ENCODE data around the gene GNRH2. TPM values are rescaled to one million over a fixed set of nuclear protein-coding genes. Genes with fewer than 3 reads are reported as not detected.
"Not testable (repeated sequence)": the region's sequence is repeated elsewhere in the genome, so short reads cannot be mapped to it uniquely, and the experiment has no call there.

GNRH2 gene
- total and polyA plus RNA-seq, 10 of the 15 experiments (the other 5 are each of a cell fraction or from before 2014, with no cell fraction given), result 0.12 to 0.85 (median 0.31) TPM; not detected in 7

- POLR2A ChIA-PET, result no interaction called here
- no TSS peak for BruUV-seq (replicated peaks)
- Histone ChIP-seq H3K79me2 (ENCODE audit: control insufficient read depth, insufficient read depth, low read length) (no peaks in the 10 kb centered on the region), H3K9ac (ENCODE audit: control insufficient read depth, insufficient read depth, low read length) (no peak overlapping the region), H3K9me3 (replicated peaks; ENCODE audit: control insufficient read depth, insufficient read depth, low read length) (no peaks in the 10 kb centered on the region), H3K27ac (ENCODE audit: control insufficient read depth, insufficient read depth) (no peak overlapping the region), H3K27me3 (replicated peaks in 1 of 2; ENCODE audit: control insufficient read depth in 2 of 2, insufficient read depth in 2 of 2, low read length in 1 of 2) (no peaks in the 10 kb centered on the region), H3K36me3 (ENCODE audit: control insufficient read depth in 2 of 2, insufficient read depth in 2 of 2, low read length in 1 of 2) (peaks cover 10 to 29% of the 10 kb centered on the region in 2 experiments), H3K4me1 (ENCODE audit: control insufficient read depth, insufficient read depth, low read length) (no peaks in the 10 kb centered on the region), H3K4me2 (ENCODE audit: control insufficient read depth, insufficient read depth) (no peak overlapping the region), H3K4me3 (no peak overlapping the region), H4K20me1 (ENCODE audit: control insufficient read depth, insufficient read depth) (no peaks in the 10 kb centered on the region), H2AFZ (ENCODE audit: control insufficient read depth, low read depth, low read length) (no peak overlapping the region)
- RAD21 ChIA-PET (ENCODE audit: unreplicated experiment), result no interaction called here
- FAIRE-seq (no peak), DNase-seq (ENCODE audit: low read depth, low spot score) (no peak), ATAC-seq (no peak; the same call in 2 of the 3 replicates)
- WGBS (ENCODE audit: insufficient coverage, insufficient replicate concordance, low lambda C conversion rate, missing lambda C conversion rate), result 97% methylated on average over 5 of the region's 5 CpGs
- SMC1A ChIA-PET (ENCODE audit: uncharacterized antibody, unreplicated experiment), result no interaction called here
- TF ChIP-seq CBX5 (IDR thresholded peaks at IDR 0.05; ENCODE audit: low read depth) (no peak), ZSCAN29 (IDR thresholded peaks at IDR 0.05) (no peak), RB1 (IDR thresholded peaks at IDR 0.05; ENCODE audit: borderline replicate concordance) (no peak), GATAD2B (conservative IDR thresholded peaks at IDR 0.05; ENCODE audit: low read depth) (no peak), SREBF2 (IDR thresholded peaks at IDR 0.05; ENCODE audit: low read length) (no peak), HCFC1 (IDR thresholded peaks at IDR 0.05; ENCODE audit: low read length) (no peak), MXI1 (IDR thresholded peaks at IDR 0.05; ENCODE audit: low read depth, low read length) (no peak), SMC3 (IDR thresholded peaks at IDR 0.05; ENCODE audit: borderline replicate concordance, low read length) (no peak), POLR2AphosphoS5 (IDR thresholded peaks at IDR 0.05; ENCODE audit: low read length) (no peak), YBX1 (IDR thresholded peaks at IDR 0.05) (no peak), CBFB (IDR thresholded peaks at IDR 0.05; ENCODE audit: low read depth) (no peak)
- TF ChIP-seq, protein P1, sequence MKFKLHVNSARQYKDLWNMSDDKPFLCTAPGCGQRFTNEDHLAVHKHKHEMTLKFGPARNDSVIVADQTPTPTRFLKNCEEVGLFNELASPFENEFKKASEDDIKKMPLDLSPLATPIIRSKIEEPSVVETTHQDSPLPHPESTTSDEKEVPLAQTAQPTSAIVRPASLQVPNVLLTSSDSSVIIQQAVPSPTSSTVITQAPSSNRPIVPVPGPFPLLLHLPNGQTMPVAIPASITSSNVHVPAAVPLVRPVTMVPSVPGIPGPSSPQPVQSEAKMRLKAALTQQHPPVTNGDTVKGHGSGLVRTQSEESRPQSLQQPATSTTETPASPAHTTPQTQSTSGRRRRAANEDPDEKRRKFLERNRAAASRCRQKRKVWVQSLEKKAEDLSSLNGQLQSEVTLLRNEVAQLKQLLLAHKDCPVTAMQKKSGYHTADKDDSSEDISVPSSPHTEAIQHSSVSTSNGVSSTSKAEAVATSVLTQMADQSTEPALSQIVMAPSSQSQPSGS (IDR thresholded peaks at IDR 0.05; ENCODE audit: low read length), result no peak
- intact Hi-C loops (cut with micrococcal nuclease; ENCODE audit: unreplicated experiment), result no loop called here
- in situ Hi-C loops (cut with MboI), result no loop called here
- CTCF ChIA-PET, result no interaction called here
These were observed 21.6 kb upstream of the GNRH2 start for GRCh38 chr20:3021777-3022176.

DNA sequence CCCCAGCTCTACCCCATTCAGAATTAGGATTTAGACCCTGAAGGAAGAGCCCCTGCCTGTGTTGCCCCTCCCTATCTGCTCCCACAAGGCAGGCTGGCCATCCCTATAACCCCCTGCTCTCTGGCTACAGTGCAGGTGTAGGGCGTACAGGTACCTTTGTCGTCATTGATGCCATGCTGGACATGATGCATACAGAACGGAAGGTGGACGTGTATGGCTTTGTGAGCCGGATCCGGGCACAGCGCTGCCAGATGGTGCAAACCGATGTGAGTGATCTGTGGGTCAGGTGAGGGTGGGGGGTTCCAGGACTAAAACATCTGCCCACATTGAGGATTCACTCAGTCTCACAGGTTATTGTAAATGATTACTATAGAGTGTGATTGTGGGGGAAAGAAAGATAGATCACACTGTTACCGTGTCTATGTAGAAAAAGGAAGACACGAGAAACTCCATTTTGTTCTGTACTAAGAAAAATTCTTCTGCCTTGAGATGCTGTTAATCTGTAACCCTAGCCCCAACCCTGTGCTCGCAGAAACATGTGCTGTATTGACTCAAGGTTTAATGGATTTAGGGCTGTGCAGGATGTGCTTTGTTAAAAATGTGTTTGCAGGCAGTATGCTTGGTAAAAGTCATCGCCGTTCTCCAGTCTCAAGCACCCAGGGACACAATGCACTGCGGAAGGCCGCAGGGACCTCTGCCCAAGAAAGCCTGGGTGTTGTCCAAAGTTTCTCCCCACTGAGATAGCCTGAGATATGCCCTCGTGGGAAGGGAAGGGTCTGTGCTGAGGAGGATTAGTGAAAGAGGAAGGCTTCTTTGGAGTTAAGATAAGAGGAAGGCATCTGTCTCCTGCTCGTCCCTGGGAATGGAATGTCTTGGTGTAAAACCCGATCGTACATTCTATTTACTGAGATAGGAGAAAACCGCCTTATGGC is 20.6 kb upstream of the GNRH2 start:
- 89% methylated on average over 20 of the region's 20 CpGs for WGBS (ENCODE audit: insufficient coverage, insufficient replicate concordance, low lambda C conversion rate, missing lambda C conversion rate)
- ATAC-seq; H3K27ac ChIP-seq (ENCODE audit: control insufficient read depth, insufficient read depth); RAD21 ChIA-PET (ENCODE audit: unreplicated experiment); POLR2A ChIA-PET; H3K79me2 ChIP-seq (ENCODE audit: control insufficient read depth, insufficient read depth, low read length); DNase-seq (ENCODE audit: low read depth, low spot score); H3K9me3 ChIP-seq (replicated peaks; ENCODE audit: control insufficient read depth, insufficient read depth, low read length); intact Hi-C loops (cut with micrococcal nuclease; ENCODE audit: unreplicated experiment); H2AFZ ChIP-seq (ENCODE audit: control insufficient read depth, low read depth, low read length); H3K4me3 ChIP-seq; H3K27me3 ChIP-seq (replicated peaks in 1 of 2; ENCODE audit: control insufficient read depth in 2 of 2, insufficient read depth in 2 of 2, low read length in 1 of 2); FAIRE-seq; in situ Hi-C loops (cut with MboI); SMC1A ChIA-PET (ENCODE audit: uncharacterized antibody, unreplicated experiment); BruUV-seq (replicated peaks); H3K9ac ChIP-seq (ENCODE audit: control insufficient read depth, insufficient read depth, low read length); CTCF ChIA-PET; H4K20me1 ChIP-seq (ENCODE audit: control insufficient read depth, insufficient read depth); H3K4me1 ChIP-seq (ENCODE audit: control insufficient read depth, insufficient read depth, low read length); H3K4me2 ChIP-seq (ENCODE audit: control insufficient read depth, insufficient read depth): not testable (repeated sequence)
- H3K36me3 ChIP-seq (ENCODE audit: control insufficient read depth in 2 of 2, insufficient read depth in 2 of 2, low read length in 1 of 2), result peaks cover 13 to 32% of the 10 kb centered on the region in 2 experiments

Data from GM12878 (cell line).